Keratinocyte (primary cell): Measurements from ENCODE around the gene DCTN1.

Experiments used
- CTCF ChIP-seq, 3 experiments: IDR thresholded peaks in 1 of 3; conservative IDR thresholded peaks in 1 of 3; optimal IDR thresholded peaks in 1 of 3; 2 replicates in 2 of 3; 3 replicates in 1 of 3; pipeline versions ENCODE3 to v1.5.1; 2011; ENCODE audit warnings: low read length in 3 of 3, mild to moderate bottlenecking in 3 of 3, moderate library complexity in 2 of 3, control low read depth in 1 of 3, inconsistent platforms in 1 of 3; ENCODE audit not compliant: insufficient read depth in 2 of 3; ENCODE audit errors: extremely low read depth in 1 of 3
- EZH2 ChIP-seq: IDR thresholded peaks from one replicate; pipeline ENCODE4 v1.6.1; 2012; ENCODE audit warnings: inconsistent platforms, mild to moderate bottlenecking, low read length, moderate library complexity

DNA sequence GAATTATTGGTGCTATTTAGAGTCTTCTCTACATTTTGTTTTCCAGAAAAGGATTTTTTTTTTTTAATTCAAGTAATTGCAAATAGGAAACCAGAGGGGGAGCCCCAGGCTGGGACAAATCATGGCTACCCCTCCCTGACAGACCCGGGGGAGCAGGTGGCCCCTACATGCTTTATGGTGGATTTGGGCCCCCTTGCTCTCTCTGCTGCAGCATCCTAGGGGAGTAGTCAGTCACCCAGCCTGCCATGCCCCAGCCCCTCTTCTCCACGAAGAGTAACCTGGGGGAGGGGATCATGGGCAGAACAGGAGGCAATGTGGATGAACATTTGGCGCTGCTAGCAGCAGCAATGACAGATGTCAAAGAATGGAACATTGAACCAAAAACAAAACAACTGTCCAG lies 36.7 kb upstream of the DCTN1 start:
- TF ChIP-seq CTCF (optimal IDR thresholded peaks at IDR 0.05 in 1 of 3, IDR thresholded peaks at IDR 0.05 in 1 of 3, conservative IDR thresholded peaks at IDR 0.05 in 1 of 3; ENCODE audit: extremely low read depth in 1 of 3, insufficient read depth in 2 of 3, low read length in 3 of 3) (no peak), EZH2 (no peak)
